GM21717 (cell line): ENCODE results near the gene ZEB1.
"Not testable (repeated sequence)": the region's sequence is repeated elsewhere in the genome, so short reads cannot be mapped to it uniquely, and the experiment has no call there.

ENCODE experiments used
- ATAC-seq: cut with Tn5 transposase; IDR thresholded peaks from one replicate; pipeline ENCODE4 v1.9.1; 2021; ENCODE audit warnings: mild to moderate bottlenecking, moderate library complexity; ENCODE audit not compliant: unreplicated experiment

Gene ZEB1

GRCh38 chr10:31362023-31362641 is 43.1 kb downstream of the ZEB1 start:
- no peak for ATAC-seq

- ATAC-seq: not testable (repeated sequence)
Measured at GRCh38 chr10:31363696-31364095, 44.7 kb downstream of the ZEB1 start.

GRCh38 chr10:31364238-31364637 is 45.2 kb downstream of the ZEB1 start:
- not testable (repeated sequence) for ATAC-seq

- no peak for ATAC-seq
Measured at GRCh38 chr10:31366703-31367102, 47.7 kb downstream of the ZEB1 start.

GRCh38 chr10:31368724-31369123 is 49.7 kb downstream of the ZEB1 start:
- ATAC-seq: no peak

GRCh38 chr10:31372439-31372838 is 53.4 kb downstream of the ZEB1 start:
- ATAC-seq: no peak

- no peak for ATAC-seq
Measured at GRCh38 chr10:31374146-31374696, 55.2 kb downstream of the ZEB1 start.

GRCh38 chr10:31381171-31381570 is 62.2 kb downstream of the ZEB1 start:
- ATAC-seq: no peak

GRCh38 chr10:31381766-31382316 is 62.8 kb downstream of the ZEB1 start:
- ATAC-seq: no peak

- peak; percentile 97 for ATAC-seq
Measured at GRCh38 chr10:31383810-31384588, 65.0 kb downstream of the ZEB1 start.

- peak; percentile 27 for ATAC-seq
Measured at GRCh38 chr10:31384589-31384949, 65.6 kb downstream of the ZEB1 start.

- no peak for ATAC-seq
Measured at GRCh38 chr10:31390804-31391203, 71.8 kb downstream of the ZEB1 start.

- no peak for ATAC-seq
Measured at GRCh38 chr10:31393844-31394243, 74.8 kb downstream of the ZEB1 start.

- ATAC-seq: no peak
Measured at GRCh38 chr10:31395695-31396094, 76.7 kb downstream of the ZEB1 start.

- no peak for ATAC-seq
Measured at GRCh38 chr10:31396376-31396775, 77.4 kb downstream of the ZEB1 start.

GRCh38 chr10:31397852-31398251 is 78.8 kb downstream of the ZEB1 start:
- no peak for ATAC-seq

GRCh38 chr10:31399171-31399570 is 80.2 kb downstream of the ZEB1 start:
- no peak for ATAC-seq

- no peak for ATAC-seq
Measured at GRCh38 chr10:31399631-31400030, 80.6 kb downstream of the ZEB1 start.

- ATAC-seq: no peak
Measured at GRCh38 chr10:31401287-31401686, 82.3 kb downstream of the ZEB1 start.

- ATAC-seq: no peak
Measured at GRCh38 chr10:31404640-31405039, 85.6 kb downstream of the ZEB1 start.

- not testable (repeated sequence) for ATAC-seq
Measured at GRCh38 chr10:31405829-31406228, 86.8 kb downstream of the ZEB1 start.

GRCh38 chr10:31412397-31412796 is 93.4 kb downstream of the ZEB1 start:
- not testable (repeated sequence) for ATAC-seq
